ENCODE measurements around the gene RAD21L1.

Gene RAD21L1

GRCh38 chr20:1265226-1265915 is 39.5 kb downstream of the RAD21L1 start:
- ChIA-PET CTCF (no interaction called here), POLR2A (interaction anchor here (0.7 to 0.8 kb wide), 3 partner anchors 10 to 40 kb away, joined by 3 to 5 read pairs (median 3); partner anchors contain the start of gene RAD21L1)
- TF ChIP-seq FOXM1 (IDR thresholded peaks at IDR 0.05; ENCODE audit: borderline replicate concordance) = no peak
- TF ChIP-seq ZNF384 (IDR thresholded peaks at IDR 0.05) = no peak
- TF ChIP-seq CTBP1 (IDR thresholded peaks at IDR 0.05; ENCODE audit: borderline replicate concordance) = no peak
- TF ChIP-seq SUZ12 (IDR thresholded peaks at IDR 0.05) = no peak
- no peak for TF ChIP-seq PKNOX1 (IDR thresholded peaks at IDR 0.05)
- DNase-seq (ENCODE audit: extremely low spot score) = no peak

GRCh38 chr20:1265916-1266166 is 40.0 kb downstream of the RAD21L1 start:
- TF ChIP-seq TARDBP (IDR thresholded peaks at IDR 0.05) (no peak), NFRKB (IDR thresholded peaks at IDR 0.05) (no peak), ZNF384 (IDR thresholded peaks at IDR 0.05) (no peak), SP1 (IDR thresholded peaks at IDR 0.05) (no peak), ARNT (IDR thresholded peaks at IDR 0.05) (no peak), ELF4 (IDR thresholded peaks at IDR 0.05) (no peak), PKNOX1 (IDR thresholded peaks at IDR 0.05) (no peak), SUZ12 (IDR thresholded peaks at IDR 0.05) (no peak), FOXM1 (IDR thresholded peaks at IDR 0.05; ENCODE audit: borderline replicate concordance) (no peak), BHLHE40 (IDR thresholded peaks at IDR 0.05; ENCODE audit: borderline replicate concordance) (no peak), LEF1 (IDR thresholded peaks at IDR 0.05; ENCODE audit: borderline replicate concordance) (no peak), FOXK2 (IDR thresholded peaks at IDR 0.05) (no peak), FOXA1 (IDR thresholded peaks at IDR 0.05) (no peak), CTBP1 (IDR thresholded peaks at IDR 0.05; ENCODE audit: borderline replicate concordance) (no peak), L3MBTL2 (conservative IDR thresholded peaks at IDR 0.05) (no peak), HDGF (IDR thresholded peaks at IDR 0.05; ENCODE audit: borderline replicate concordance) (no peak)
- no peak for DNase-seq (ENCODE audit: extremely low spot score)
- ChIA-PET POLR2A (interaction anchor here (0.7 to 0.8 kb wide), 3 partner anchors 9 to 40 kb away, joined by 3 to 5 read pairs (median 3); partner anchors contain the start of gene RAD21L1), CTCF (no interaction called here)

GRCh38 chr20:1266167-1266973 is 40.5 kb downstream of the RAD21L1 start, which contains the start of gene SNPH:
Gene SNPH, plus strand, starts transcription at chr20:1266294. Its CDS starts 29,946 bp downstream, at chr20:1296240.
- TF ChIP-seq HDGF (IDR thresholded peaks at IDR 0.05; ENCODE audit: borderline replicate concordance) (no peak), CTBP1 (IDR thresholded peaks at IDR 0.05; ENCODE audit: borderline replicate concordance) (no peak), SUZ12 (IDR thresholded peaks at IDR 0.05) (no peak)
- peak; percentile 74 for DNase-seq (ENCODE audit: extremely low spot score)
- ChIA-PET POLR2A (interaction anchor here (0.7 to 0.8 kb wide), 4 partner anchors 9 to 41 kb away, joined by 3 to 5 read pairs (median 3); partner anchors contain the start of gene RAD21L1), CTCF (no interaction called here)

DNA sequence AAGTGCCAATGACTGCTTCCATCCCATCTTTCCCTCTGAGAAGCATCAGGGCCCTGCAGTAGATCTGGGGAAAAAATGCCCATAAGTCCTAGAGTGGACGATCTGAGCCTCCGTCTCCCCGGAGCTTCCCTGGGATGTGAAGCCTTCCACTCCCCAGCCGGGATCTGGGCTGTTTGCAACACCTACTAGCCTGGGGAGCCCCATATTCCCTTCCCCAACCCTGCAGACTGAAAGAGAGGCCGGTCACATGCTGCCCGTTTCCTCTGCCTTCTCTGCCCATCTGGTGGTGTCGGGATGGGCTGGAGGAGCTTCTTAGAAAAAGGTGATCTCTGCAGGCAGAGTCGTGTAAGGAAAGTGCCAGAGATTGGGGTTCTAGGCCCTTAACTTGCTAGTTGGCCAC is 41.3 kb downstream of the RAD21L1 start:
- ChIA-PET CTCF (no interaction called here), POLR2A (interaction anchor here (0.7 kb wide), 1 partner anchor 24 kb away, joined by 3 read pairs; no protein-coding TSS in a partner anchor)
- TF ChIP-seq FOXM1 (IDR thresholded peaks at IDR 0.05; ENCODE audit: borderline replicate concordance) (no peak), NFRKB (IDR thresholded peaks at IDR 0.05) (no peak), PKNOX1 (IDR thresholded peaks at IDR 0.05) (no peak), CTBP1 (IDR thresholded peaks at IDR 0.05; ENCODE audit: borderline replicate concordance) (no peak), SP1 (IDR thresholded peaks at IDR 0.05) (no peak), LEF1 (IDR thresholded peaks at IDR 0.05; ENCODE audit: borderline replicate concordance) (no peak), HDGF (IDR thresholded peaks at IDR 0.05; ENCODE audit: borderline replicate concordance) (no peak), TARDBP (IDR thresholded peaks at IDR 0.05) (no peak)
- no peak for DNase-seq (ENCODE audit: extremely low spot score)

- no peak for TF ChIP-seq CTBP1 (IDR thresholded peaks at IDR 0.05; ENCODE audit: borderline replicate concordance)
- no peak for TF ChIP-seq LEF1 (IDR thresholded peaks at IDR 0.05; ENCODE audit: borderline replicate concordance)
- TF ChIP-seq BHLHE40 (IDR thresholded peaks at IDR 0.05; ENCODE audit: borderline replicate concordance) = no peak
- TF ChIP-seq ZNF384 (IDR thresholded peaks at IDR 0.05) = no peak
- no peak for TF ChIP-seq TARDBP (IDR thresholded peaks at IDR 0.05)
- TF ChIP-seq FOXK2 (IDR thresholded peaks at IDR 0.05) = no peak
- no peak for TF ChIP-seq SUZ12 (IDR thresholded peaks at IDR 0.05)
- no peak for TF ChIP-seq SP1 (IDR thresholded peaks at IDR 0.05)
- TF ChIP-seq HDGF (IDR thresholded peaks at IDR 0.05; ENCODE audit: borderline replicate concordance) = no peak
- no peak for TF ChIP-seq L3MBTL2 (conservative IDR thresholded peaks at IDR 0.05)
- no peak for TF ChIP-seq ARNT (IDR thresholded peaks at IDR 0.05)
- CTCF ChIA-PET = no interaction called here
- no peak for DNase-seq (ENCODE audit: extremely low spot score)
- POLR2A ChIA-PET = no interaction called here
Measured at GRCh38 chr20:1267809-1268374, 42.0 kb downstream of the RAD21L1 start.

- ChIA-PET CTCF (no interaction called here), POLR2A (no interaction called here)
- no peak for DNase-seq (ENCODE audit: extremely low spot score)
- TF ChIP-seq SP1 (IDR thresholded peaks at IDR 0.05) = no peak
- TF ChIP-seq LEF1 (IDR thresholded peaks at IDR 0.05; ENCODE audit: borderline replicate concordance) = no peak
- TF ChIP-seq L3MBTL2 (conservative IDR thresholded peaks at IDR 0.05) = no peak
- TF ChIP-seq FOXA1 (IDR thresholded peaks at IDR 0.05) = no peak
- TF ChIP-seq ZNF384 (IDR thresholded peaks at IDR 0.05) = no peak
- TF ChIP-seq SUZ12 (IDR thresholded peaks at IDR 0.05) = no peak
- TF ChIP-seq FOXM1 (IDR thresholded peaks at IDR 0.05; ENCODE audit: borderline replicate concordance) = no peak
- no peak for TF ChIP-seq FOXK2 (IDR thresholded peaks at IDR 0.05)
- no peak for TF ChIP-seq NFRKB (IDR thresholded peaks at IDR 0.05)
- TF ChIP-seq HDGF (IDR thresholded peaks at IDR 0.05; ENCODE audit: borderline replicate concordance) = no peak
- TF ChIP-seq TARDBP (IDR thresholded peaks at IDR 0.05) = no peak
- no peak for TF ChIP-seq ARNT (IDR thresholded peaks at IDR 0.05)
- no peak for TF ChIP-seq ELF4 (IDR thresholded peaks at IDR 0.05)
- TF ChIP-seq PKNOX1 (IDR thresholded peaks at IDR 0.05) = no peak
- no peak for TF ChIP-seq CTBP1 (IDR thresholded peaks at IDR 0.05; ENCODE audit: borderline replicate concordance)
- no peak for TF ChIP-seq BHLHE40 (IDR thresholded peaks at IDR 0.05; ENCODE audit: borderline replicate concordance)
Measured at GRCh38 chr20:1269235-1269634, 43.4 kb downstream of the RAD21L1 start.
